ENCODE results near the gene ERV3-1.

- TF ChIP-seq CTCF (IDR thresholded peaks at IDR 0.05) (no peak), POLR2A (IDR thresholded peaks at IDR 0.05) (no peak)
These were observed 60.8 kb downstream of the ERV3-1 start for GRCh38 chr7:64945503-64946175.

All from testis (tissue), 2 donors.